ENCODE measurements around the gene KIAA1755.

The KIAA1755 gene

GRCh38 chr20:38200646-38201045 lies 59.9 kb downstream of the KIAA1755 start:
- no peak overlapping the region for H3K4me3 ChIP-seq (replicated peaks; ENCODE audit: low read depth, low read length)
- DNase-seq (ENCODE audit: extremely low read depth, low read depth), result no peak
- no peak for TF ChIP-seq CTCF (IDR thresholded peaks at IDR 0.05; ENCODE audit: low read depth, low read length, missing control alignments)

DNA sequence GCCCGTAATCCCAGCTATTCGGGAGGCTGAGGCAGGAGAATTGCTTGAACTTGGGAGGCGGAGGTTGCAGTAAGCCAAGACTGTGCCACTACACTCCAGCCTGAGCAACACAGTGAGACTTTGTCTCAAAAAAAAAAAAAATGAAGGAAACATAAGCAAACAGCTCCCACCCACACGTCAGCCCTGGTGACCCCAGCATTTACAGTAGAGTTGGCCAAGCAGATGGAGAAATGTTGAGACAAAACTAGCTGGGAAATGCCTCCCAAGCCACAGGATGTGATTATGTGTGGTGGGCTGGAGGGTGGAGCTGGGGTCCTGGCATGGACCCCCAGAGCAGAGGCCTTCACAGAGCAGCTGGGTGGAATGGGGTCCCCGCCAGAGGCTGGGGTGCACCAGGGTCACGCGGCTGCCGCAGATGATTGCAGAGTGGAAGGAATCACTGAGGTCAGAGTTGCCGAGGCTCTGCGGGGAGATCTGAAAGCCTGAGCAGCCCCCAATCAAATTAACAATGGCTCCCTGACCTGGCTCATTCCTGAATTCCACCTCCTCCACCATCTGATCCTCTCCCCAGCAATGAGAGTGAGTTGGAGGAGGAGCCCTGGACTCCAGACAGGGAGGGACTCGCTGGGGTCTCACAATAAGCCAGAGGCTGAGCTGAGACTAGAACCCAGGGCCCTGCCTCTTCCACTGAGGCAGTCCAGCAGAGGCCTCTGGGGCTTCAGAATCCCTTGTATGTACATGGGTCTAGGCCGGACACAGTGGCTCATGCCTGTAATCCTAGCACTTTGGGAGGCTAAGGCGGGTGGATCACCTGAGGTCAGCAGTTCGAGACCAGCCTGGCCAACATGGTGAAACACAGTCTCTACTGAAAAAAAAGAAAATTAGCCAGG lies 60.8 kb downstream of the KIAA1755 start:
- no peak for DNase-seq (ENCODE audit: extremely low read depth, low read depth)
- TF ChIP-seq CTCF (IDR thresholded peaks at IDR 0.05; ENCODE audit: low read depth, low read length, missing control alignments), result no peak
- no peak overlapping the region for H3K4me3 ChIP-seq (replicated peaks; ENCODE audit: low read depth, low read length)

DNA sequence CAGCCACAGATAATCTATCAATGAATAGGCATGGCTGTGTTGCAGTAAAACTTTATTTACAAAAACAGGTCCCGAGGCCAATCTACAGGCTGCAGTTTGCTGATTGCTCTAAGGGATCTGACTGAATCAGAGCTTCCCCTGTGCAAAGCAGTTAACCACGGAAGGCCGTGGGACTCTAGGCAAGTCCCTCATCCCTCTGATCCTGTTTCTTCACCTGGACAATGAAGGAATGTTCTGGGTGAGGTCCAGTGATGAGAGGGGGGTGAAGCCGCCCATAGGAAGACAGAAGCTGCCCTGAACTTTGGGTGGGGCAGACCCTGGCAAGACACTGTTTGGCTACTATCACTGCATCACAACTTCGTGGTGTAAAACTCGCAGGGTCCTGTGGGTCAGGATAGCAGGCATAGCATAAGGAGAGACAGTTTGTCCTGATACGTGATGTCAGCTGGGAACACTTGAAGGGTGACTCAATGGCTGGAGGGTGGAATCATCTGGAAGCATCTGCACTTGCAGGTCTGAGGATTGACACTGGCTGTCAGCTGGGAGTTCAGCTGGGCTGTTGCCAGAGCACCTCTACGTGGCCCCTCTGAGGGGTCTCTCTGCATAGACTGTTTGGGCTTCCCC lies 62.2 kb downstream of the KIAA1755 start:
- H3K4me3 ChIP-seq (replicated peaks; ENCODE audit: low read depth, low read length), result no peak overlapping the region
- TF ChIP-seq CTCF (IDR thresholded peaks at IDR 0.05; ENCODE audit: low read depth, low read length, missing control alignments), result no peak
- DNase-seq (ENCODE audit: extremely low read depth, low read depth), result no peak

- no peak for TF ChIP-seq CTCF (IDR thresholded peaks at IDR 0.05; ENCODE audit: low read depth, low read length, missing control alignments)
- no peak overlapping the region for H3K4me3 ChIP-seq (replicated peaks; ENCODE audit: low read depth, low read length)
- DNase-seq (ENCODE audit: extremely low read depth, low read depth), result no peak
Observed at GRCh38 chr20:38197619-38198018, 62.9 kb downstream of the KIAA1755 start.

DNA sequence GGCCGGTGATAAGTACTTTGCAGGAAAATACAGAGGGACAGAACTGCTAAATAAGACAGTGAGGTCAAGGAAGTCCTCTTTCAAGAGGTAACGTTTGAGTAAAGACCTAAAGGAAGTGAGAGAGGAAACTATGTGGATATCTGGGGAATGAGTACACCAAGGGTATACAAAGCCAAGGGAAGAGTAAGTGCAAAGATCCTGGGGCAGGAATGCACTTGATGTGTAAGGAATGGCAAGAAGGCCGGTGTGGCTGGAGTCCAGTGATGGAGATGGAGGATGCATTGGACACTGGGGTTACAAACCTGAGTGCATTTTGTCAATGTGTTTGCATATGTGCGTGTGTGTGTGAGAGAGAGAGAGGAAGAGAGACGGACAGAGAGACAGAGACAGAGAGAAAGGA lies 63.3 kb downstream of the KIAA1755 start:
- no peak for TF ChIP-seq CTCF (IDR thresholded peaks at IDR 0.05; ENCODE audit: low read depth, low read length, missing control alignments)
- DNase-seq (ENCODE audit: extremely low read depth, low read depth), result no peak

GRCh38 chr20:38196592-38196991 lies 63.9 kb downstream of the KIAA1755 start:
- no peak for DNase-seq (ENCODE audit: extremely low read depth, low read depth)
- no peak for TF ChIP-seq CTCF (IDR thresholded peaks at IDR 0.05; ENCODE audit: low read depth, low read length, missing control alignments)
- H3K4me3 ChIP-seq (replicated peaks; ENCODE audit: low read depth, low read length), result no peak overlapping the region

More for the DNA sequence above, 63.3 kb downstream of the KIAA1755 start:
- no peak overlapping the region for H3K4me3 ChIP-seq (replicated peaks; ENCODE audit: low read depth, low read length)
